Measurements from ENCODE around the gene OAT.

- no peak for TF ChIP-seq CTCF (IDR thresholded peaks at IDR 0.05; ENCODE audit: insufficient read depth, low read length)
- TF ChIP-seq POLR2AphosphoS5 (IDR thresholded peaks at IDR 0.05; ENCODE audit: low read depth): no peak
- TF ChIP-seq REST (IDR thresholded peaks at IDR 0.05; ENCODE audit: insufficient replicate concordance, low read depth): no peak
- no peak for TF ChIP-seq GABPA (IDR thresholded peaks at IDR 0.05; ENCODE audit: low read depth)
- TF ChIP-seq SPI1 (IDR thresholded peaks at IDR 0.05; ENCODE audit: borderline replicate concordance, low read depth): no peak
These were observed 9.0 kb downstream of the OAT start for GRCh38 chr10:124409696-124410095.
